ENCODE data around the gene THSD7A. TPM values are rescaled to one million over a fixed set of nuclear protein-coding genes. Genes with fewer than 3 reads are reported as not detected.

Gene THSD7A
- total and polyA plus RNA-seq, 9 of the 15 experiments (the other 6 are each of a cell fraction or from before 2014, with no cell fraction given) = 0.01 to 0.02 TPM; not detected in 7

- no peak for TF ChIP-seq FOXA3 (CRISPR knock-in tag; conservative IDR thresholded peaks at IDR 0.05 in 1 of 2, IDR thresholded peaks at IDR 0.05 in 1 of 2)
- no peak for TF ChIP-seq RB1 (IDR thresholded peaks at IDR 0.05; ENCODE audit: low read depth)
- no peak for TF ChIP-seq HMG20B (CRISPR knock-in tag; IDR thresholded peaks at IDR 0.05)
Measured at GRCh38 chr7:11330717-11331116, 501.3 kb downstream of the THSD7A start (continued).

- Histone ChIP-seq H3K9me3 (replicated peaks; ENCODE audit: control insufficient read depth, insufficient read depth, low read depth, low read length) (no peaks in the 10 kb centered on the region), H3K4me2 (ENCODE audit: insufficient read depth, low read length) (no peak overlapping the region), H4K20me1 (replicated peaks; ENCODE audit: control insufficient read depth, insufficient read depth, low read length) (no peaks in the 10 kb centered on the region), H3K27me3 (ENCODE audit: control insufficient read depth in 2 of 2, insufficient read depth in 2 of 2, low read length in 2 of 2) (peaks cover 0 to 2% of the 10 kb centered on the region in 2 experiments; a peak in 1 of 5 replicates), H3K4me3 (no peak overlapping the region), H3K27ac (ENCODE audit: extremely low read depth, low read depth, low read length) (no peak overlapping the region), H3K9ac (ENCODE audit: insufficient read depth in 1 of 2, low read depth in 2 of 2, low read length in 2 of 2) (no peak overlapping the region), H3K9me1 (ENCODE audit: control insufficient read depth, insufficient read depth, low read length) (no peaks in the 10 kb centered on the region), H3K4me1 (replicated peaks in 1 of 2; ENCODE audit: control insufficient read depth in 2 of 2, insufficient read depth in 2 of 2, low read length in 2 of 2) (no peaks in the 10 kb centered on the region), H2AFZ (ENCODE audit: low read depth, low read length) (no peak overlapping the region), H3K36me3 (ENCODE audit: control insufficient read depth, insufficient read depth, low read length) (no peaks in the 10 kb centered on the region), H3K79me2 (ENCODE audit: control insufficient read depth, insufficient read depth, low read length) (no peaks in the 10 kb centered on the region)
- WGBS (ENCODE audit: insufficient coverage, low coverage, missing lambda C conversion rate) = 0% methylated on average over 2 of the region's 3 CpGs
- ChIA-PET POLR2A (no interaction called here), CTCF (ENCODE audit: low intra/inter-chr PET ratio) (no interaction called here)
- intact Hi-C loops (cut with micrococcal nuclease) = no loop called here
- BruUV-seq (replicated peaks) = no TSS peak
- in situ Hi-C loops (cut with MboI) = no loop called here
- FAIRE-seq (no peak), DNase-seq (ENCODE audit: extremely low read depth in 1 of 4, low spot score in 3 of 4) (no peak), ATAC-seq (no peak)
- TF ChIP-seq ZNF239 (CRISPR knock-in tag; IDR thresholded peaks at IDR 0.05) (no peak), CHCHD3 (CRISPR knock-in tag; IDR thresholded peaks at IDR 0.05) (no peak)
Measured at GRCh38 chr7:11330208-11330607, 501.8 kb downstream of the THSD7A start.

- no peaks in the 10 kb centered on the region for H3K79me2 ChIP-seq (ENCODE audit: control insufficient read depth, insufficient read depth, low read length)
- 0% methylated on average over 3 of the region's 3 CpGs for WGBS (ENCODE audit: insufficient coverage, low coverage, missing lambda C conversion rate)
- no peak overlapping the region for H2AFZ ChIP-seq (ENCODE audit: low read depth, low read length)
- peaks cover 0 to 2% of the 10 kb centered on the region in 2 experiments; a peak in 1 of 5 replicates for H3K27me3 ChIP-seq (ENCODE audit: control insufficient read depth in 2 of 2, insufficient read depth in 2 of 2, low read length in 2 of 2)
- POLR2A ChIA-PET = no interaction called here
- H3K36me3 ChIP-seq (ENCODE audit: control insufficient read depth, insufficient read depth, low read length) = no peaks in the 10 kb centered on the region
- intact Hi-C loops (cut with micrococcal nuclease) (no loop called here), in situ Hi-C loops (cut with MboI) (no loop called here)
- DNase-seq (ENCODE audit: extremely low read depth in 1 of 4, low spot score in 3 of 4) (no peak), ATAC-seq (no peak), FAIRE-seq (no peak)
- no peak overlapping the region for H3K4me2 ChIP-seq (ENCODE audit: insufficient read depth, low read length)
- no peaks in the 10 kb centered on the region for H3K9me1 ChIP-seq (ENCODE audit: control insufficient read depth, insufficient read depth, low read length)
- no peak overlapping the region for H3K27ac ChIP-seq (ENCODE audit: extremely low read depth, low read depth, low read length)
- H3K4me1 ChIP-seq (replicated peaks in 1 of 2; ENCODE audit: control insufficient read depth in 2 of 2, insufficient read depth in 2 of 2, low read length in 2 of 2) = no peaks in the 10 kb centered on the region
- no peaks in the 10 kb centered on the region for H4K20me1 ChIP-seq (replicated peaks; ENCODE audit: control insufficient read depth, insufficient read depth, low read length)
- H3K4me3 ChIP-seq = no peak overlapping the region
- H3K9me3 ChIP-seq (replicated peaks; ENCODE audit: control insufficient read depth, insufficient read depth, low read depth, low read length) = no peaks in the 10 kb centered on the region
- no TSS peak for BruUV-seq (replicated peaks)
- CTCF ChIA-PET (ENCODE audit: low intra/inter-chr PET ratio) = no interaction called here
- TF ChIP-seq MTF1 (CRISPR knock-in tag; IDR thresholded peaks at IDR 0.05; ENCODE audit: borderline replicate concordance) = no peak
- TF ChIP-seq YBX1 (IDR thresholded peaks at IDR 0.05) = no peak
- TF ChIP-seq ZBTB17 (CRISPR knock-in tag; IDR thresholded peaks at IDR 0.05) = no peak
- H3K9ac ChIP-seq (ENCODE audit: insufficient read depth in 1 of 2, low read depth in 2 of 2, low read length in 2 of 2) = no peak overlapping the region
Measured at GRCh38 chr7:11329626-11330025, 502.4 kb downstream of the THSD7A start.
